ENCODE measurements around the gene MAP3K7.

Gene MAP3K7

DNA sequence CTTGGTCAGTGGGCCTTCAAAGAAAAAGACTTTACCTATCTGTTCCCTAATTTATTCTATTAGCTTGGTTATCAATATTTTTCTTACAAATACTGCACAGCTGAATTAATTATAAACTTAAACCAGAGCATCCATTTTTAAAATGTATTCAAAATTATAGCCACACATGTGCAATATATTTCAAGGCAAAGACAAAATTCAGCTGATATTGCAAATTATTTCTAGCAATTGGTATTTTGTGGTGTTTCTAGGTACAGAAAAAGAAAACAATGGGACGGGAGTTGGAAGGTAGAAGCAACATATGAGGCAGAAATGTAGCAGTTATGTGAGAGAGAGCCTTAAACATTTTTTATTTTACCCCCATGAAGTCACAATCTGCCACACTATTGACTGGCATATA, 64.9 kb downstream of the MAP3K7 start:
- no peak for DNase-seq

GRCh38 chr6:90516074-90516660, 70.7 kb downstream of the MAP3K7 start:
- no peak for DNase-seq

GRCh38 chr6:90514496-90514895, 72.4 kb downstream of the MAP3K7 start:
- DNase-seq = no peak

DNA sequence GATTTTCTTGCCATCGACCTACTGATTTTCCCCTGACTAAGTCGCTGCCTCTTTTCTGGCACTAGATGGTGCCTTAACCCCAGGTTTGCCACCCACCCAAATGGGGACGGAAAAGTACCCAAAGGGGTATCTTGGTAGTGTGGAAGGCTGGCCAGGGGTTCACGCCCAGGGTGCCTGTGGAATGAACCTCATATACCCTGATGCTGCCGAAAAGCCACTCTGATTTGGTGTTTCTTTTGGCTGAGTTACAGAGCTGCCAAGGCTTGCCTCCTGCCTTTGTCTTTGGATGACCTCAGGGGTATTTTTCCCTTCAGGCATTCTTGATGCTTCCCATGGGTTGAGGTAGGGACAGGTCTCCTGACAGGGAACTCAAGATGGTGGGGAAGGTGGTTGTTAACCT, 78.1 kb downstream of the MAP3K7 start:
- no peak for DNase-seq

- no peak for DNase-seq
Measured at GRCh38 chr6:90502866-90503407, 83.9 kb downstream of the MAP3K7 start.

DNA sequence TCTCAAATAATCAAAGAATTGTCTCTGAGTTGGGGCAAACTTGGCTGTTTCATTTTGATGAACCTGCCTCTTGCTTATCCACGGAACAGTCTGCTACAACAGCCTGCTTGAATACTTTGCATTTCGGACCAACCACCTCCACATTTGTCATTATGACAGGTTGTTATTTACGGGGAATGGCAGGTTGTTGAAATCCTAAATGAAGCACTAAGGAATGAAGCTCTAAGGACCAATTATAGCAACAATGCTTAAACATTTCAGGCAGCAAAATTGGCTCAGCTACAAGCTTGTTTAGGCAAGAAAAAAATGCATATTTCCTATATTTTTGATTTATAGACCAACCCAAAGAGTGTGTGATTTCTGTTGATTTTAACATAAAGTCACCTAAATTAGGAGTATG, 84.5 kb downstream of the MAP3K7 start:
- no peak for DNase-seq

DNA sequence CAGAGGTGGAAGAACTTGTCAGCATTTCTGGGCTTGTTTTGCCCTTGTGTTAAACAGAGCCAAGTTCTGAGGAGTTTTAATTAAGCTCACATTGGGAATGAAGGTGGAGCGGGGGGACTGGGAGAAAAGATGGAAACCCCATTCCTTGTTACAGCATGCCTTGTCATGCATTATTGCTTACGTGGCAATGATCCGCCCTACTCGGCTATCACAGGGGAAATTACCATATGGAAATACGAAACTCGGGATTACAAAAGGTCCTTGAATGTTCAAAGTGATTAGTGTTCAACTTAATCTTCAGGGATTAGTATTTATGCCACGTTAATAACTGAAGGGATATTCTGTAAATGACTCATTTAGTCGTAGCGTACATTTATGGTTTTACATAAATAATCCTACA, 86.4 kb downstream of the MAP3K7 start:
- no peak for DNase-seq

- no peak for DNase-seq
Measured at GRCh38 chr6:90497411-90497810, 89.5 kb downstream of the MAP3K7 start.

- no peak for DNase-seq
Measured at GRCh38 chr6:90496258-90497016, 90.4 kb downstream of the MAP3K7 start.

DNA sequence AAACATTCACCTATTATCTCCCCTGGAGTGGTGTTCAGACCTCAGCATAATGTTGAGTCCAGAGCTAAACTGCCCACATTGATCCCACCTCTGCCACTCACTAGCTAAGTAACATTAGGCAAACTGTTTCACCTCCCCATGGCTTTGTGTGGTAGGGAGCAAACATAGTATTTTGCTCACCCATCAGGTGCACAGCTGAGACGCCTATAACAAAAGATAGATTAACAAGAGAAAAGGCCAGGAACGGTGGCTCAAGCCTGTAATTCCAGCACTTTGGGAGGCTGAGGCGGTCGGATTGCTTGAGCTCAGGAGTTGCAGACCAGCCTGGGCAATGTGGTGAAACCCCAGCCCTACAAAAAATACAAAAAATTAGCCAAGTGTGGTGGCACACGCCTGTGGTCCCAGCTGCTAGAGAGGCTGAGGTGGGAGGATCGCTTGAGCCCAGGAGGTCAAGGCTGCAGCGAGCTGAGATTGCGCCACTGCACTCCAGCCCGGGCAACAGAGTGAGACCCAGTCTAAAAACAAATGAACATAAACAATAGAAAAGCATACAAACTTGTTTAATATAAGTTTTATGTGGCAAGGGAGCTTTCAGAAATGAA, 91.6 kb downstream of the MAP3K7 start:
- DNase-seq = no peak

DNA sequence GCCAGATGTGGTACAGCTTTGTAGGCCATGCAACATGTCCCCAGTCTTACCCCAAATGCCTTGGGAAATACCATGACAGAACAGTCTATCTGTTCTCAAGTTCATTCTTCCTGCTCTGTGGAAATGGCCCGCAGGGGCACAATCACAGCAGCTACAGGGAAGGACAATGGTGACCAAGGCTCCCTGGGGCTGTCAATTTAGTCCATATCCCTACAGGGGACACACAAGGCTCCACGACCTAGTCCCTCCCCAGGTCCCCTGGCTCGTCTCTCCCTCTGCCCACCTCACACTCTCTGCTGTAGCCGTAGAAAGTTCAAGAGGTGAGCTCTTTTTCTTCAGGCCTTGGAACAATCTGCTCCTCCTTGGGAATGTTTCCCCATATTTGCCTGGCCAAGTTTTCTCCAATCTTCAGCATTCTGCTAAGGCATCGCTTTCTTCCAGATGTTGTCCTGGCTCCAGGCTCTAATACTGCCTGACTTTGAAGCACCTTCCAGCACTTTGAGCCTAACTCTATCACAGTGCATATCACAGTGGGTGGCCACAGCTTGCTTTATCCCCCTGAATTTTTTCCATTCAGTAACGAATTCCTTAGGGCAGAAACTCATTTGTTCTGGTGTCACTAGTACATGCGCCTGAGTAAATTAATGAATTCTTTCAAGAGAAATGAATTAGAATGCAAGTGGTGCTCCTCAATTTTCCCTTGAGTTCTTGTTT, 92.6 kb downstream of the MAP3K7 start:
- DNase-seq = no peak

GRCh38 chr6:90493332-90493731, 93.5 kb downstream of the MAP3K7 start:
- no peak for DNase-seq

DNA sequence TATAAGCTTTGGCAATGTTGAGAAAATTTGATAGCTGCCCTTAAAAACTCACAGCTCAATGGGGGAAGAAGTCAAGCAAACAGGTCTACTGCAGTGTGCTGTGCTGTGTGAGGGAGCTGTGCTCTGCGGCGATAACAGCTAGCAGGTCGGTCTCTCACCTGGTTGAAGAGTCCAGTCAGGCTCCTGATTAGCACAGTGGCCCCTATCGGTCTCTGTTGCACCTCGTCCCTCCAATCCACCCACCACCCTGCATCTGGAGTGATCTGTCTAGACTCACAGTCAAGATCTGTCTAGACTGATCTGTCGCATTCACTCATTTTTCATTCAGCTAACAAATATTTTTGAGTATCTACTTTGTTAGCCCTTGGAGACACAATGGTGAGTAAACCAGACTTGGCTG, 94.1 kb downstream of the MAP3K7 start:
- DNase-seq = no peak

DNA sequence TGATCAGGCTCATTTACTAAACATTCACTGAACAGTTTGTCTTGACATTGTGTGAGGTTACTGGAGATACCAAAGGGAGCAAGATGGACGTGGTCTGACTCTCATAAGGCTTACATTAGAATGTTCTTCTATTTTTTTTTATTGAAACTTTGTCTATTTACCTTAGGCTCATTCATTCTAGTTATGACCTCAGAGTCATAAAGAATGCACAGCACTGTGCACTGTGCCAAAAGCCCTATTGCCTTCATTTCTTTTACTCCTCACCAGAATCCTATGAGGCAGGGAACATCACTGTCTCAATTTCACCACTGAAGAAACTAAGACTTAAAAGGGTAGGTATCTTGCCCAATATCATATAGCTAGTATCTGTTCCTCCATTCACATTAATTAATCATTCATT, 94.5 kb downstream of the MAP3K7 start:
- DNase-seq = no peak

- DNase-seq = no peak
Measured at GRCh38 chr6:90490030-90490716, 96.7 kb downstream of the MAP3K7 start.

DNA sequence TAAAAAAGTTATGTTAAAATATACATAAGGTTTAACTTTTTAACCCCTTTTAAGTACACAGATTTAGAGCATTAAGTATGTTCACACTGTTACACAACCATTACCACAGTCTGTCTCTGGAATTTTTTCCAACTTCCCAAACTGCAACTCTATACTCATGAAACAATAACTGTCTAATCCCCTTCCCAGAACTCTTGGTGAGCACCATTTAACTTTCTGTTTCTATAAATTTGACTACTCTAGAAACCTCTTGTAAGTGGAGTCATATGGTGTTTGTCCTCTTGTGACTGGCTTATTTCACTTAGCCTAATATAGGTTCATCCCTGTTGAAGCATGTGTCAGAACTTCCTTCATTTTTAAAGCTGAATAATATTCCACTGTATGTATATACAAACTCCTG, 98.1 kb downstream of the MAP3K7 start:
- no peak for DNase-seq

GRCh38 chr6:90485635-90486277, 101.1 kb downstream of the MAP3K7 start:
- DNase-seq = no peak

- DNase-seq = no peak
Measured at GRCh38 chr6:90484903-90485302, 102.0 kb downstream of the MAP3K7 start.

DNA sequence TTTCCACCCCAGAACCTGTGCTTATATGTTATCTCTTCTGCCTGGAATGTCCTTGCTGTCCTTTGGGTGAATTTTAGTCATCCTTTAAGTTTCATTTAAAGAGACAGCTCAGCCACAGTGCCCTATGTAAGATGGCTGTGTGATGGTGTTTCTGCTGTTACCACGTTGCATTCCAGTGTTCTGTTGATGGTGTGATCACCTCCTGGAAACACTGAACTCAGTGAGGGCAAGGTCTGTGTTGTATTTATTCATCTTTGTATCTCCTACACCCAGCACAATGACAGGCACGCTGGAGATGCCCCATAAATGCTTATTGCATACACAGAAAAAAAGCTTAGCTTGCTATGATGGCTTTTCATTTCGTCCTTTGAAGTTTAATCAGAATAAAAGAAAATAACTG, 102.5 kb downstream of the MAP3K7 start:
- DNase-seq = no peak

GRCh38 chr6:90483956-90484355, 102.9 kb downstream of the MAP3K7 start:
- no peak for DNase-seq

- no peak for DNase-seq
Measured at GRCh38 chr6:90483116-90483839, 103.6 kb downstream of the MAP3K7 start.

- DNase-seq = no peak
Measured at GRCh38 chr6:90480666-90481065, 106.2 kb downstream of the MAP3K7 start.
